Loucy (cell line): ENCODE results near the gene TMTC2.

Experiments used
- H2AFZ ChIP-seq: fragments of 200-600 bp; sonication (generic); 2 replicates; pipeline ENCODE4 v1.6.0; 2016; ENCODE audit warnings: antibody characterized with exemption, mild to moderate bottlenecking, low read length, moderate library complexity
- H3F3A ChIP-seq: fragments of 200-600 bp; 2 replicates; pipeline ENCODE4 v1.6.0; 2016; ENCODE audit warnings: antibody characterized with exemption, low read depth, mild to moderate bottlenecking
- H3K27me3 ChIP-seq: fragments of 200-600 bp; sonication (generic); 2 replicates; pipeline ENCODE4 v1.6.1; 2014; ENCODE audit warnings: low read length, mild to moderate bottlenecking; ENCODE audit not compliant: insufficient read depth, poor library complexity, severe bottlenecking
- H3K36me3 ChIP-seq: fragments of 200-600 bp; sonication (generic); 2 replicates; pipeline ENCODE4 v1.6.1; 2016; ENCODE audit warnings: low read length; ENCODE audit not compliant: insufficient read depth
- H3K4me1 ChIP-seq: fragments of 200-600 bp; sonication (generic); 2 replicates; pipeline ENCODE4 v1.5.1; 2014; ENCODE audit warnings: low read length, mild to moderate bottlenecking; ENCODE audit not compliant: insufficient read depth, poor library complexity, severe bottlenecking
- H3K4me2 ChIP-seq: fragments of 200-600 bp; sonication (generic); 2 replicates; pipeline ENCODE4 v1.6.0; 2014; ENCODE audit warnings: antibody characterized with exemption, low read length, low read depth, mild to moderate bottlenecking; ENCODE audit not compliant: poor library complexity, severe bottlenecking
- H3K4me3 ChIP-seq: fragments of 200-600 bp; sonication (generic); 2 replicates; pipeline ENCODE4 v1.5.1; 2014; ENCODE audit warnings: low read length, mild to moderate bottlenecking, mixed read lengths; ENCODE audit not compliant: poor library complexity, severe bottlenecking
- H3K79me2 ChIP-seq: fragments of 200-600 bp; sonication (generic); 2 replicates; pipeline ENCODE4 v1.6.1; 2014; ENCODE audit warnings: low read length; ENCODE audit not compliant: insufficient read depth
- H3K9ac ChIP-seq: fragments of 200-600 bp; sonication (generic); 2 replicates; pipeline ENCODE4 v1.6.0; 2014; ENCODE audit warnings: mild to moderate bottlenecking, low read depth, low read length, moderate library complexity; ENCODE audit not compliant: poor library complexity, severe bottlenecking
- H3K9me2 ChIP-seq: fragments of 200-600 bp; sonication (generic); replicated peaks from 2 replicates; pipeline ENCODE4 v1.6.1; 2016; ENCODE audit warnings: low read depth, low read length, mixed read lengths
- H3K9me3 ChIP-seq: fragments of 200-600 bp; sonication (generic); 2 replicates; pipeline ENCODE4 v1.6.1; 2014; ENCODE audit warnings: mild to moderate bottlenecking, antibody characterized with exemption, low read length, low read depth; ENCODE audit not compliant: insufficient read depth
- H4K20me1 ChIP-seq: fragments of 200-600 bp; sonication (generic); 2 replicates; pipeline ENCODE4 v1.6.0; 2014; ENCODE audit warnings: antibody characterized with exemption, low read length, mild to moderate bottlenecking; ENCODE audit not compliant: insufficient read depth, poor library complexity, severe bottlenecking
- EZH2phosphoT487 ChIP-seq: fragments of 200-600 bp; IDR thresholded peaks from 2 replicates; pipeline ENCODE4 v1.6.1; 2018; ENCODE audit warnings: antibody characterized with exemption, mild to moderate bottlenecking, moderate library complexity, borderline replicate concordance
- TF ChIP-seq, protein P1 (sequence below): fragments of 200-600 bp; sonication (generic); conservative IDR thresholded peaks from 2 replicates; pipeline ENCODE4 v1.5.1; 2014; ENCODE audit warnings: mild to moderate bottlenecking, antibody characterized with exemption, low read length

TMTC2 gene

DNA sequence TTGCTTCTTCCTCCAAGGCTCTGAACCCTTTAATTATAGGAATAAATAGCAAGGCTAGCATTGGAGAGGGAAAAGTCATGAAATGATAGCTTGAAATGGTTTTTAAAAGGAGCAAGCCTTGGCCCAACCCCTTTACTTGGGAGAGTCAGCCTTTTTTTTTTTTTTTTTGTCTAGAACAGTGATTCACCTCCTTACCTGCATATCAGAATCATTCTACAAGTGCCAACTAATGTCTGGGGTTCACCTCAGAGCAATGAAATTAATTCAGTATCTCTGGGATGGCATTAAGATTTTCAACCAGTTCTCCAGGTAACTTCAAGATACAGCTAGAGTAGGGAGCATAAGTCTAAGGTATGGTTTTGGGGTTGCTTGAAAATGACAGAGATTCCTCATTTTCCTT, 41.3 kb upstream of the TMTC2 start:
- H3K4me3 ChIP-seq = no peak overlapping the region
- H3K9me2 ChIP-seq = no peaks in the 10 kb centered on the region
- H3K27me3 ChIP-seq = no peaks in the 10 kb centered on the region
- H3K4me2 ChIP-seq = no peak overlapping the region
- H2AFZ ChIP-seq = no peak overlapping the region
- H3K79me2 ChIP-seq = no peaks in the 10 kb centered on the region
- no peaks in the 10 kb centered on the region for H4K20me1 ChIP-seq
- no peaks in the 10 kb centered on the region for H3K36me3 ChIP-seq
- no peaks in the 10 kb centered on the region for H3K9me3 ChIP-seq
- no peaks in the 10 kb centered on the region for H3F3A ChIP-seq
- H3K9ac ChIP-seq = no peak overlapping the region
- TF ChIP-seq EZH2phosphoT487 = no peak
- TF ChIP-seq, protein P1, sequence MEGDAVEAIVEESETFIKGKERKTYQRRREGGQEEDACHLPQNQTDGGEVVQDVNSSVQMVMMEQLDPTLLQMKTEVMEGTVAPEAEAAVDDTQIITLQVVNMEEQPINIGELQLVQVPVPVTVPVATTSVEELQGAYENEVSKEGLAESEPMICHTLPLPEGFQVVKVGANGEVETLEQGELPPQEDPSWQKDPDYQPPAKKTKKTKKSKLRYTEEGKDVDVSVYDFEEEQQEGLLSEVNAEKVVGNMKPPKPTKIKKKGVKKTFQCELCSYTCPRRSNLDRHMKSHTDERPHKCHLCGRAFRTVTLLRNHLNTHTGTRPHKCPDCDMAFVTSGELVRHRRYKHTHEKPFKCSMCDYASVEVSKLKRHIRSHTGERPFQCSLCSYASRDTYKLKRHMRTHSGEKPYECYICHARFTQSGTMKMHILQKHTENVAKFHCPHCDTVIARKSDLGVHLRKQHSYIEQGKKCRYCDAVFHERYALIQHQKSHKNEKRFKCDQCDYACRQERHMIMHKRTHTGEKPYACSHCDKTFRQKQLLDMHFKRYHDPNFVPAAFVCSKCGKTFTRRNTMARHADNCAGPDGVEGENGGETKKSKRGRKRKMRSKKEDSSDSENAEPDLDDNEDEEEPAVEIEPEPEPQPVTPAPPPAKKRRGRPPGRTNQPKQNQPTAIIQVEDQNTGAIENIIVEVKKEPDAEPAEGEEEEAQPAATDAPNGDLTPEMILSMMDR = no peak
- H3K4me1 ChIP-seq = no peaks in the 10 kb centered on the region

DNA sequence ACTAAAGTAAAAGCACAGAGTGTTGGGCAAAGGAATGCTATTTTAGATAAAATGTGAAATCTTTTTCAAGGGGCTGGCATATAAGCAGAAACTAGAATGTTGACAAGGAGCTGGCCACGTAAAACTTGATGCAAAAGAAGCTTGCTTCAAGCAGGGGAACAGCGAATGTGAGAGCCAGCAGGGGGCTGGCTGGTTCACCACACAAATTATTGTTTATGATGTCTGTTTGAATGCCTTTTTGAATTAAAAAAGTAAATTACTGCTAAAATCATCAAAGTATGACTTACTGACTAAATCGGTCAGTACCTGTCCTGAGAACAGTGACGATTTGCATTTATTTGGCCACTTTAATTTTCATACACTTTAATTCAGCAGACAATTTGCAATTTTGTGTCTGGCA, 38.9 kb upstream of the TMTC2 start:
- Histone ChIP-seq H3K79me2 (no peaks in the 10 kb centered on the region), H3F3A (no peaks in the 10 kb centered on the region), H4K20me1 (no peaks in the 10 kb centered on the region), H2AFZ (no peak overlapping the region), H3K9me2 (no peaks in the 10 kb centered on the region), H3K36me3 (no peaks in the 10 kb centered on the region), H3K4me3 (no peak overlapping the region), H3K4me1 (no peaks in the 10 kb centered on the region), H3K9ac (no peak overlapping the region), H3K9me3 (no peaks in the 10 kb centered on the region), H3K27me3 (no peaks in the 10 kb centered on the region), H3K4me2 (no peak overlapping the region)
- TF ChIP-seq, protein P1 = no peak
- no peak for TF ChIP-seq EZH2phosphoT487

DNA sequence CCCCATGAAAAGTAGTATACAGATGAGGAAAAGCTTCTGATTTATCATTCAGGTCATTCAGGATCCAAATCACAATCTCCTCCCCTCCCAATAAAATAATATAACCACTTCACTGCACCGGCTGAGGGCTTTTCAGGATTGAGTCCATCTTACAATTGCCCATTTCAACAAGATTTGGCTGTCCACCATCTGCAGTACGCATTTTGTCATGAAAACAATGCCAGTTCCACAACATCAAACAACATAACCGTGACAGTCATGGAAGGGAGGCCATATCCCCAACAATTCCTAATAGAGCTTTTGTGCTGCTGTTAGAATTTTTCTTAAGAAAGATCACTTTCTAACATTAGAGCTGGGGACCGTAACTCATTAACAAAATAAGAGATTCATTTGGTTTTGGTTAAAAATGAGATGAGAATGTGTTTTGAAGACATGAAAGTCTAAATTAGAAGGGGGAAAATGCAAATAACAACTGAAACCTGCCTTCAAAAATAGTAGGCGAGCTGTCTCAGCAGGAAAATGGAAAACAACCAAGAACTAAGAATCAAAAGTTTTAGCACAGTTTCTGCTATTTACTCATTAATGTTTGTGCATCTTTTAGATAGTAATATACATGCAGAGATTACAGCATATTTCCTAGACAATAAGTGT, 38.3 kb upstream of the TMTC2 start:
- Histone ChIP-seq H3K79me2 (no peaks in the 10 kb centered on the region), H3K27me3 (no peaks in the 10 kb centered on the region), H3K4me2 (no peak overlapping the region), H3K9me3 (no peaks in the 10 kb centered on the region), H3K9me2 (no peaks in the 10 kb centered on the region), H3F3A (no peaks in the 10 kb centered on the region), H4K20me1 (no peaks in the 10 kb centered on the region), H3K4me3 (no peak overlapping the region), H3K4me1 (no peaks in the 10 kb centered on the region), H3K36me3 (no peaks in the 10 kb centered on the region), H2AFZ (no peak overlapping the region), H3K9ac (no peak overlapping the region)
- TF ChIP-seq, protein P1 = no peak
- TF ChIP-seq EZH2phosphoT487 = no peak
